NB4 (cell line): ENCODE measurements around the gene SRBD1.

Experiments
- MYC ChIP-seq: IDR thresholded peaks from 2 replicates; pipeline ENCODE4 v1.6.1; 2011; ENCODE audit warnings: low read depth, low read length
- POLR2A ChIP-seq: IDR thresholded peaks from 2 replicates; pipeline ENCODE4 v1.6.1; 2011; ENCODE audit warnings: mild to moderate bottlenecking; ENCODE audit not compliant: insufficient read length; ENCODE audit errors: extremely low read depth
- TF ChIP-seq, protein P1 (sequence below): IDR thresholded peaks from one replicate; pipeline ENCODE4 v1.5.1; 2012; ENCODE audit warnings: low read depth, low read length
- TF ChIP-seq, protein P2 (sequence below): IDR thresholded peaks from 2 replicates; pipeline ENCODE4 v1.6.1; 2011; ENCODE audit warnings: low read depth, low read length

DNA sequence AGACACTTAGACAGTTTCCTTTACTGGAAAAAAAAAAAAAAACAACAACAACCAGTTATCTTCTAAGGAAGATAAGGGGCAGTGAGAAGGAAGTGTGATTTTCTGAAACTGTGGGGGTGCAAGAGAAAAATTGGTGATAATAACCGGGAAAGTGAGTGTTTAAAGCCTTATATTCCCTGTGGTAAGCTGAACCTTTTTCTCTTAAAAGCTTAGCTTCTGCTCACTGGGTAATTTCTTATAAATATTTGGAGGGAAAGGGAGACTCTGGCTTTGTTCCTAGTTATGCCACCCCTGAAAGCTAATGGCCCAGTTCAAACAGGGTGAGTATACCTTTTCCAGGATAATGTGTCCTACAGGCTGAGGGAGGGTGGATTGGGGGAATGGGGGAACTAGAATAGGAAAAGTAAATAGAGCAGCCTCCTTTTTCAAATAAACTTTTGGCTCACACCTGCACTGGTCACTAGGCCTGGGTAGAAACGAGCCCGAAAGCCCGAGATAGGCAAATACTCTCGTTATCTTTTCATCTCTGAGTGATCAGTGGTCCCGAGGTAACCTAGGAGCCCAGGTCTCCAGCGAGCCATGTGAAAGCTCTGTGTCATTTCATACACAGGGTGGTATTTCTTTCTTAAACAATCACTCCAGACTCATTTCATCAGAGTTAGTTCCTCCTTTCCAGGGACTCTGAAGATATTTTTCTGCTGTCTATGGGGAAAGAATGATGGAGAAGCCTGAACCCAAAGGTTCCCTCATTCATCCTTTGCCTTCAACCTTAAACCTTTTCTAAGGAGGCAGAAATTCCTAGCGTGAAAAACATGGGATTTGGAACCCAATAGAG lies 15.5 kb upstream of the SRBD1 start:
- TF ChIP-seq MYC (no peak), POLR2A (no peak)
- TF ChIP-seq, protein P1, sequence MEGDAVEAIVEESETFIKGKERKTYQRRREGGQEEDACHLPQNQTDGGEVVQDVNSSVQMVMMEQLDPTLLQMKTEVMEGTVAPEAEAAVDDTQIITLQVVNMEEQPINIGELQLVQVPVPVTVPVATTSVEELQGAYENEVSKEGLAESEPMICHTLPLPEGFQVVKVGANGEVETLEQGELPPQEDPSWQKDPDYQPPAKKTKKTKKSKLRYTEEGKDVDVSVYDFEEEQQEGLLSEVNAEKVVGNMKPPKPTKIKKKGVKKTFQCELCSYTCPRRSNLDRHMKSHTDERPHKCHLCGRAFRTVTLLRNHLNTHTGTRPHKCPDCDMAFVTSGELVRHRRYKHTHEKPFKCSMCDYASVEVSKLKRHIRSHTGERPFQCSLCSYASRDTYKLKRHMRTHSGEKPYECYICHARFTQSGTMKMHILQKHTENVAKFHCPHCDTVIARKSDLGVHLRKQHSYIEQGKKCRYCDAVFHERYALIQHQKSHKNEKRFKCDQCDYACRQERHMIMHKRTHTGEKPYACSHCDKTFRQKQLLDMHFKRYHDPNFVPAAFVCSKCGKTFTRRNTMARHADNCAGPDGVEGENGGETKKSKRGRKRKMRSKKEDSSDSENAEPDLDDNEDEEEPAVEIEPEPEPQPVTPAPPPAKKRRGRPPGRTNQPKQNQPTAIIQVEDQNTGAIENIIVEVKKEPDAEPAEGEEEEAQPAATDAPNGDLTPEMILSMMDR, result no peak
- TF ChIP-seq, protein P2, sequence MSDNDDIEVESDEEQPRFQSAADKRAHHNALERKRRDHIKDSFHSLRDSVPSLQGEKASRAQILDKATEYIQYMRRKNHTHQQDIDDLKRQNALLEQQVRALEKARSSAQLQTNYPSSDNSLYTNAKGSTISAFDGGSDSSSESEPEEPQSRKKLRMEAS, result no peak
